ENCODE data around the gene UBE3A. TPM values are rescaled to one million over a fixed set of nuclear protein-coding genes. Genes with fewer than 3 reads are reported as not detected.

Gene UBE3A
- total and polyA plus RNA-seq, 10 of the 15 experiments (the other 5 are each of a cell fraction or from before 2014, with no cell fraction given), result 29.4 to 82.9 (median 58.7) TPM

- BruUV-seq (replicated peaks), result no TSS peak
- Histone ChIP-seq H4K20me1 (ENCODE audit: control insufficient read depth, insufficient read depth) (no peaks in the 10 kb centered on the region), H2AFZ (ENCODE audit: control insufficient read depth, low read depth, low read length) (no peak overlapping the region), H3K4me1 (ENCODE audit: control insufficient read depth, insufficient read depth, low read length) (no peaks in the 10 kb centered on the region), H3K9me3 (replicated peaks; ENCODE audit: control insufficient read depth, insufficient read depth, low read length) (no peaks in the 10 kb centered on the region; the same call in 1 of the 3 replicates), H3K27me3 (replicated peaks in 1 of 2; ENCODE audit: control insufficient read depth in 2 of 2, insufficient read depth in 2 of 2, low read length in 1 of 2) (no peaks in the 10 kb centered on the region), H3K79me2 (ENCODE audit: control insufficient read depth, insufficient read depth, low read length) (no peaks in the 10 kb centered on the region; the same call in 1 of the 2 replicates), H3K27ac (ENCODE audit: control insufficient read depth, insufficient read depth) (no peak overlapping the region), H3K4me2 (ENCODE audit: control insufficient read depth, insufficient read depth) (no peak overlapping the region), H3K4me3 (no peak overlapping the region), H3K9ac (ENCODE audit: control insufficient read depth, insufficient read depth, low read length) (no peak overlapping the region), H3K36me3 (ENCODE audit: control insufficient read depth in 2 of 2, insufficient read depth in 2 of 2, low read length in 1 of 2) (peaks cover 2 to 14% of the 10 kb centered on the region in 2 experiments)
- SMC1A ChIA-PET (ENCODE audit: uncharacterized antibody, unreplicated experiment), result interaction anchor here (1.4 kb wide), 1 partner anchor 88 kb away, joined by 4 read pairs; no protein-coding TSS in a partner anchor
- DNase-seq (ENCODE audit: low read depth, low spot score), result no peak
- no peak for FAIRE-seq
- RAD21 ChIA-PET (ENCODE audit: unreplicated experiment), result no interaction called here
- intact Hi-C loops (cut with micrococcal nuclease; ENCODE audit: unreplicated experiment), result loop anchor here (5.0 kb wide), 1 partner anchor 91 kb away; the partner anchor contains the start of gene UBE3A
- 95% methylated on average over 3 of the region's 3 CpGs for WGBS (ENCODE audit: insufficient coverage, insufficient replicate concordance, low lambda C conversion rate, missing lambda C conversion rate)
- ATAC-seq, result no peak
- CTCF ChIA-PET, result no interaction called here
- POLR2A ChIA-PET, result no interaction called here
- TF ChIP-seq RBBP5 (conservative IDR thresholded peaks at IDR 0.05) (no peak), ZNF274 (IDR thresholded peaks at IDR 0.05; ENCODE audit: insufficient read depth, insufficient read length) (no peak), ZNF207 (IDR thresholded peaks at IDR 0.05; ENCODE audit: borderline replicate concordance) (no peak), ZSCAN29 (IDR thresholded peaks at IDR 0.05) (no peak), ZNF217 (IDR thresholded peaks at IDR 0.05) (no peak), CUX1 (IDR thresholded peaks at IDR 0.05; ENCODE audit: insufficient replicate concordance, low read depth, low read length) (no peak), MTA2 (IDR thresholded peaks at IDR 0.05; ENCODE audit: low read depth) (no peak), ATF2 (IDR thresholded peaks at IDR 0.05; ENCODE audit: low read length) (no peak), CHD1 (IDR thresholded peaks at IDR 0.05; ENCODE audit: low read depth, low read length) (no peak), NBN (IDR thresholded peaks at IDR 0.05) (no peak), MLLT1 (IDR thresholded peaks at IDR 0.05) (no peak), GABPA (IDR thresholded peaks at IDR 0.05; ENCODE audit: low read depth) (no peak)
- in situ Hi-C loops (cut with MboI), result no loop called here
Observed at GRCh38 chr15:25346371-25346770, 92.5 kb downstream of the UBE3A start.

Data from GM12878 (cell line).